ENCODE data around the gene OTULIN.
A peak's percentile ranks its signal among the peaks of the same experiment; 100 is the strongest.

OTULIN gene

GRCh38 chr5:14664270-14665100, at the start of gene OTULIN:
Gene OTULIN (plus strand): TSS chr5:14664718. CDS start chr5:14664826, 108 bp downstream.
- DNase-seq, result peak; percentile 72 to 86

DNA sequence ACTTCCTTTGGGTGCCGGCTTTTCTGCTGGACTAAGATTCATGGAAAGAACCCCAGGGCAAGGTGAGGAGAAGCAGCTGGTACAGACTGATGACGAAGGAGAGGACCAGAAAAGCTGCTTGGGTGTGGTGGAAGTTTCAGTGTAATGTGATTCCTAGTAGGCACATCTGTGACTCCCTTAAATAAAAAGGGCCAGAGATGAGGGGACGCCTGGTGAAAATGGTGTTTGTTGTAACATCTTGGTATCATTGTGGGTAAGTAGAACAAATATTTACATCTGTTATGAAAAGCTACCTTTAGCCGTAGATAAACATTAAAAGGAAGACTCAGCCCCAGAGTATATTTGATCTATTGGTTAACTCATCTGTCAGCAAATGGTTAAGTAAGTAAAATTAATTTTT, 49.2 kb upstream of the OTULIN start:
- DNase-seq, result no peak

- DNase-seq, result no peak
Measured at GRCh38 chr5:14617441-14617840, 47.1 kb upstream of the OTULIN start.

GRCh38 chr5:14627270-14627669, 37.2 kb upstream of the OTULIN start:
- no peak for DNase-seq

- DNase-seq, result peak; percentile 45 to 47
Measured at GRCh38 chr5:14628346-14628745, 36.2 kb upstream of the OTULIN start.

DNA sequence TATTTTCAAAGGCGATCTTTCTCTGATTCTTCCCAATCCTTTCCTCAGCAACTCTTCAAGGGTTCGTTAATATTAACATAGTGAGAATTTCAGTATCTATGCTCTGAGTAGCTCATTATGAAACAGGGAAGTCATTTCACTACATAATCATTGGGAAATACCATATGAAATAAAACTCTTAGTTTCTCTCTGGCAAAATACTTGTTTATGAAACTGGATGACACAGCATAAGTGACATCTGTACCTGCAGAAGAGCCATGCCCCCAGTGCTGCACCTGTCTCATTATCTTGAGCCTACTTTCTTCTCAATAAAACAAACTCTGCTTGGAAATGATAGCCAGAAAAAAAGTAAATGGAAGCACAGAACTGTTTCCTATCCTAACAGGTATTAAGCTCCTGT, 33.8 kb upstream of the OTULIN start:
- DNase-seq, result no peak

DNA sequence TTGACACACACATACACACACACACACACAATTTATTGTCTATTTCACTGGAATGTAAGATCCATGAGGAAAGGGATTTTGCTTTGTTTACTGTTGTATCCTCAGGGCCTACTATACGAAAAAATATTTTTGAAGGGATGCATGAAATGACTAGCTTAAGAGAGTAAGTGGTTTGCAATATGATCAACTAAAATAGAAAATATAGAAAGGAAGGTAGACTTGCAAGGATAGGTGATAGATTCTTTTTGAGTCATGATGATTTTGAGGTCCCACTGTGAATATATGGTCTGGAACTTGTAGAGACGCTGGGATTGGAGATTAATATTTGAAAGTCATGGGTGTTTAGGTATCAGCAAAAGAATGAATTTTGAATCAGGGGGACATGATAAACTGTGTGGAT, 28.9 kb upstream of the OTULIN start:
- DNase-seq, result no peak

GRCh38 chr5:14640765-14641164, 23.8 kb upstream of the OTULIN start:
- no peak for DNase-seq

DNA sequence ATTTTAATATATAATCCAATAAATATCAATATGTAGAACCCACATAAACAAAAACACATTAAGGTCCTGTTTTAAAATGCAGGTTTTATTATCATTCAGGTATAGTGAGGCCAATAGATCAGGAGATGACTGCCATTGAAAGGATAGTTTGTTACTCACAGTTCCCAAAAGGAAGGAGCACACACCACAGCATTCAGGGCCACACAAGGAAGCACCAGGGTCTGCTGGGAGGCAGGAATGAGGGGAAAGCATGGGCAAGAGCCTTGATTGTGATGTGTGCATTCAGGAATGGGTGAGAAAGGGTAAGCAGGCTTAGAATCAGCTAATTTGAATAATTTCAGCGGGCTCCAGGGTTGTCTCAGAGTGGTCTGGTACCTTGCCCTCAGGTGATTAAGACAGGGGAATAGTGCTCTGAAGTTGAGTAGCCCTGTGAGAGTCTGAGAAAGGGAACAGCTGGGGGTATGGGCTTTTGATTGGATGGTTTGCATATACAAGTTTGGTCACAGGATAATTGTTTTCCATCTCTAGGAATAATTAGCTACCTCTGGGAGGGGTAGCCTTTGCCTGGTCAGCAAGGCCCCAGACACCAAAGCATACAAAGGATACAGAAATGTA, 19.8 kb upstream of the OTULIN start:
- DNase-seq, result no peak

DNA sequence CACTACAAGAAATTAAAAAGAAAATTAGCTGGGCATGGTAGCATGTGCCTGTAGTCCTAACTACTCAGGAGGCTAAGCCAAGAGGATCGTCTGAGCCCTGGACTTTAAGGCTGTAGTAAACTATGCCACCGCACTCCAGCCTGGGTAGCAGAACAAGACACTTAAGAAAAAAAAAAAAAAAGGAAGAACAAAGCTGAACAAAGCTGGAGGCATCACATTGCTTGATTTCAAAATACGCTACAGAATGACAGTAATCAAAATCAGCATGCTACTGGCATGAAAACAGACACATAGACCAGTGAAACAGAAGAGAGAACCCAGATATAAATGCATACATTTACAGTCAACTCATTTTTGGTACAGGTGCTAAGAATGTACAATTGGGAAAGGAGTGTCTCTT, 14.5 kb upstream of the OTULIN start:
- DNase-seq, result no peak

DNA sequence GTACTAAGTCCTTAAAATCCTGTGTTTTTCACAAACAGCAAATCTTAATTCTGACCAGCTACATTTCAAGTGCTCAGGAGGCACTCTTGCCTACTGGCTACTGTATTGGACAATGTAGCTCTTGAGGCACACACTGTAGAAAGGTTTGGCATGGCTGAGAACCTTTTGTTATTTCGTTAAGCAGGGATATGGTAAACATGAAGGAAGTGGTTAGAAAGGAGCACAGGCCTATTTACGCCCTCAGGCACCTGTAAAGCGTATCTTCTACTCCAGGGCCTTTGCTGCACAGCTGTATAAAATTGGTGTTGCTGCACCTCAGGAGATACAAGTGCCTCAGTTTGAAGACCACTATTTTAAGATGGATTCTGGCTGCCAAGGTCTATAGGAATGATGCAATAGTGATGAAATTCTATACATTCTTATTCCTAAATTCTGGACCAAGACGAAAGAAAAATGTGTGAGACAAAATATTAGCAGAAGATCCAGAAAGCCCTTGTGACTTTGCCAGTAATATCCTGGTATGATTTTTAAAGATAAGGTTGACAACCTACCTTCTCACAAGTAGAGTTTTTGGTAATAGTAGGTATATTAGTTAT, 9.3 kb upstream of the OTULIN start:
- DNase-seq, result no peak

DNA sequence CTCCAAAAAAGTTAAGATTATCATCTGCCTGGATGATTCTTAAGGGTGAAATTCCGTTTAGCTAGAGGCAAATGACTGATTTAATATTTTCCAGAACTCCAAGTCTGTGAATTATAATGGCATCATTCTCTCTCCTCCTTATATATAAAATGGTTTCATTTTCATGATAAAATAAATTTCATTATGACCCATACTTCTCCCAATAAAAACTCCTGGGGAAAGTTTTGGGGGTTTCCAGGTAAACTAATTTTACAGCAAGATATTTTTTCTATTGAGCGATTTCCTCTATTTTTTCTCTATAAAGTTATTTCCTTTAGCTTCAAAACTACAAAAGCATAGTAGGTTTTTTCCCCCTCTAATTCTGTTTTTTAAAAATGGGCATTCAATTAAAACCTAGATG, 7.6 kb upstream of the OTULIN start:
- DNase-seq, result no peak

- no peak for DNase-seq
Measured at GRCh38 chr5:14659821-14660607, 4.5 kb upstream of the OTULIN start.

DNA sequence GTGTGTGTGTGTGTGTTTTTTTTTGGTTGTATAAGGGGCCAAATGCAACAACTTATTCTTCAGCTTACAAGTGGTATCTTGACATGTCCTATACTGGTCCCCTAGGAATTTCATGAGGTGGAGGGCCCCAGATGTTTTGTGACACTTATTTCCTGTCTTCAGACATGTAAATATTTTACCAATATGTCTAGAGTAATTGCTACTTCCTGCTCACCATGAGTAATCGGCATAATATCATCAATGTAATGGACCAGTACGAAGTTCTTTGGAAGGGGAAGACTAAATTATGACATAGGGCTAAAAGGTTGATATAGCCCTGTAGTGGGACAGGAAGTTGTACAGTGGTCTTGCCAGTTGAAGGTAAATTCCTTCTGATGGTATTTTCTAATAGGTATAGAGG, 3.7 kb upstream of the OTULIN start:
- no peak for DNase-seq

- no peak for DNase-seq
Measured at GRCh38 chr5:14662721-14663260, 1.7 kb upstream of the OTULIN start.

DNA sequence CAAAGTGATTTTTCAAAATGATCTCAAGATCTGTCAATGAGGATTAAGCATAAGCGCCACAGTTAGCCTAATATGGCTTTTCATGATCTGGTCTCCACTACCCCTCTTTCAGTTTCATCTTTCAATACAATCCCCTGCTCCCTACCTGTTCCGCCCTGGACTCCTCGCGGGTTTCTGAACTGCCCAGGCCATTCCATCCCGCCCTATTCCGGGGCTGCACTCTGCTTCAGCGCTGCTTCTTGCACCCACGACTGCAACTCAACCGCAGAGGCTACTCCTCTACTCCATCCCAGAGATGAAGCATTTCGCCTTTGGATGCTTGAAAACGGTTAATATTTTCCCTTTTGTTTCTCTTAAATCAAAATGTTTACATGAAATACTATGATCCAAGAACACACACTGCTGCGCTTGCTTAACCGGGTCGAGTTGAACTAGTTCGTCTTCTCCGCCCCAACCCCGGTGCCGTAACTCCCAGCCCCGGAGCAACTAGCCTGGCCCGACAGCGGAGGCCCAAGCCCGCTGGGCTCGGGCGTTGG, 716 bp upstream of the OTULIN start:
- DNase-seq, result no peak

DNA sequence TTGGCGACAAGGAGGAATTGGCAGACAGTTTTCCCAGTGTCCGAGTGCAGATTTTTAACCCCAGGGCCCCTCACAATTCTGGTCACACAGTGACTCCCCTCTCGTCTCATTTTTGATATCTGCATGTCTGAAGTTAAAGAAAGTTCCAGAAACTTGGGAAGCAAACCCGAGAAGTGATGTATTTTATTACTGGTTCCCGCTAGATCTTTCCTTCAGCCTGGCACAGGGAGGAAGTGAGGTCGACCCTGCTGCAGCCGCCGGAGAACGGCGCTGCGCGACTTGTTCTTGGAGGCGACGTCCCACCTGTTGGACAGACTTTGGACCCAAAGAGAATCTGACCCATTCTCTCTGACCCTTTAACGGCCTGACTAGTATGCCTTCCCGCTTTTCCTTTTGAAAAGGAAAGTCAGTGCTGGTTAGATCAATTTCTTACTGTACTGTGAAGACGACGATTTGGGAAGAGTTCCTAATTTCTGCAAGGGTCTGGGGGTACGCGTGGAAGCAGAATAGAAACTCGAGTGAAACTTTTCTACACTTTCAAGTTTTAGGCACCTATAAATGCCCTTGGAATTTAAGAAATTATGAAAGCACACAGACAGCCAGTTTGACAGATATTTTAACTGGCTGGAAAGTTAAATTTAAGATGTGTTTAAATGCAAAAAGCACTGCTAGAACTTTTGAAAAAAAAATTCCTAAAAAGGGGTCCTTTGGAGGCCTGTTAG, 744 bp downstream of the OTULIN start:
- no peak for DNase-seq

DNA sequence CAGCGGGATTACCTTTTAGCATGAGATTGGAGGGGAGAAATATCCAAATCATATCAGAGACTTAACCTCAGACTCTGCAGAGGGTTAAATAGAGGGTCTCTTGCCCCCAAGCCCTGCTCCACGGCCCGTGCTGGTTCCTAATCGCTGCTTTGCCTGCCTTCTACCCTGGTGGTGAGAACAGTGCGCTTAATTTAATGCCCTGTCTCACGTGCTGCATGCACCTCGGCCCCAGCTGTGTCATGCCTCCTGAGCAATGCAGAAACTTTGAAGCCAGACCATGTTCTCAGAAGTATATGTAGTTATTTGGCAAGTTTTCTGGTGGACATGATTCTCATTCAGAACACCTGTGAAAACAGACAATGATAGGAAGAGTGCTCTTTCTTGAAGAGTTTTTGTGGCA, 1.4 kb downstream of the OTULIN start:
- peak; percentile 45 for DNase-seq

DNA sequence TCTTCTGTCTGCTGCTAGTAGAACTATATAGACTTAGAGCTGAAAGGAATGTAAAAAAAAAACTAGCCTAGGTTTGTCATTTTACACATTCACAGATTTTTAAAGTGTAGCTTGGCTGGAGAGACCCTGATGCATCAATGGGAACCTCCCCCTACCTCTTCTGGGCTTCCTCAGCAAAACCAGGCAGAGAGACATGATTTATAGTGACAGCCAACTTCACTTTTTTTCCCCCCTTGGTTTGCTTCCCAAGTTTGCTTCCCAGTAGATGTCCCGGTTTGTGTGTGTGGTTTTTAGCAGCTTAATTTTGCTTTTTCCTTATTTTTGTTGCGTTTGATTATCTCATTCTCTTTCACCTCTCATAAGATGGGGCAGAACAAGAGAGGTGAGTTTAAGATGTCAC, 1.8 kb downstream of the OTULIN start:
- no peak for DNase-seq

GRCh38 chr5:14667290-14667689, 2.8 kb downstream of the OTULIN start:
- no peak for DNase-seq

GRCh38 chr5:14667770-14668169, 3.3 kb downstream of the OTULIN start:
- no peak for DNase-seq

DNA sequence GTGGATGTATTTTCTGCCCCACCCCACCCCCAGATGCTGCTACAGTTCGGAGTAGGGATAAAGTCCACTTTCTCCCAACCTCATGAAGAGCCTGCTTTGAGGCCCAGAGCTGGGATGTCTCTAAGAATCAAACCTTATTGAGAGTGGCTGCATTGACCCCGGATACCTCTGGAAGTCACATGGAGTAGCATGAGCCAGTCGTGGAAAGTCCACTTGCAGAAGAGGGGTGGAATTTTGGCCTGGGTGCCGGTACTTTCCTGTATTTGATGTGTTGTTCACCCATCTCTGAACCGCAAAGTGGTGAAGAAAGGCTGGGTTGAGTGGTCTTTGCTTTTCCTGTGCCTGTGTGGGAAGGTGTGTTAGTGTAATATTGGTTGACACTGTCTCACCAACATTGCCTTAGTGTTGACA, 3.7 kb downstream of the OTULIN start:
- DNase-seq, result no peak
